HEK293 (cell line): ENCODE results near the gene SFXN2.

Source experiments
- GLIS1 ChIP-seq: fragments of 450-650 bp; formaldehyde crosslinking; IDR thresholded peaks from 2 replicates; pipeline ENCODE4 v1.5.1; 2016; ENCODE audit warnings: missing biosample characterization, missing genetic modification characterization
- KLF8 ChIP-seq: fragments of 450-650 bp; formaldehyde crosslinking; IDR thresholded peaks from 2 replicates; pipeline ENCODE4 v1.5.1; 2016; ENCODE audit warnings: missing biosample characterization, missing genetic modification characterization
- OVOL3 ChIP-seq: fragments of 450-650 bp; formaldehyde crosslinking; IDR thresholded peaks from 2 replicates; pipeline ENCODE4 v1.5.1; 2016; ENCODE audit warnings: missing biosample characterization, missing genetic modification characterization
- WT1 ChIP-seq: fragments of 450-650 bp; formaldehyde crosslinking; IDR thresholded peaks from 2 replicates; pipeline ENCODE4 v1.5.1; 2016; ENCODE audit warnings: missing biosample characterization, missing genetic modification characterization
- ZBTB8A ChIP-seq: fragments of 450-650 bp; formaldehyde crosslinking; IDR thresholded peaks from 2 replicates; pipeline ENCODE4 v1.5.1; 2016; ENCODE audit warnings: missing biosample characterization, missing genetic modification characterization
- ZEB2 ChIP-seq: fragments of 450-650 bp; formaldehyde crosslinking; IDR thresholded peaks from 2 replicates; pipeline ENCODE4 v1.5.1; 2016; ENCODE audit warnings: missing biosample characterization, missing genetic modification characterization
- ZFP3 ChIP-seq: fragments of 450-650 bp; formaldehyde crosslinking; IDR thresholded peaks from 2 replicates; pipeline ENCODE4 v1.5.1; 2016; ENCODE audit warnings: low read depth, missing biosample characterization, missing genetic modification characterization
- ZNF175 ChIP-seq: fragments of 450-650 bp; formaldehyde crosslinking; IDR thresholded peaks from 2 replicates; pipeline ENCODE4 v1.5.1; 2016; ENCODE audit warnings: missing biosample characterization, missing genetic modification characterization
- ZNF202 ChIP-seq: fragments of 450-650 bp; formaldehyde crosslinking; IDR thresholded peaks from 2 replicates; pipeline ENCODE4 v1.5.1; 2016; ENCODE audit warnings: missing biosample characterization, missing genetic modification characterization, borderline replicate concordance
- ZNF24 ChIP-seq: fragments of 450-650 bp; formaldehyde crosslinking; IDR thresholded peaks from 2 replicates; pipeline ENCODE4 v1.5.1; 2016; ENCODE audit warnings: missing biosample characterization, missing genetic modification characterization
- ZNF248 ChIP-seq: fragments of 450-650 bp; formaldehyde crosslinking; IDR thresholded peaks from 2 replicates; pipeline ENCODE4 v1.5.1; 2017; ENCODE audit warnings: missing biosample characterization, missing genetic modification characterization
- ZNF266 ChIP-seq: fragments of 450-650 bp; formaldehyde crosslinking; IDR thresholded peaks from 2 replicates; pipeline ENCODE4 v1.5.1; 2016; ENCODE audit warnings: missing biosample characterization, missing genetic modification characterization, low read depth
- ZNF521 ChIP-seq: fragments of 450-650 bp; formaldehyde crosslinking; IDR thresholded peaks from 2 replicates; pipeline ENCODE4 v1.5.1; 2017; ENCODE audit warnings: missing biosample characterization, mild to moderate bottlenecking, missing genetic modification characterization
- ZNF530 ChIP-seq: fragments of 450-650 bp; formaldehyde crosslinking; IDR thresholded peaks from 2 replicates; pipeline ENCODE4 v1.5.1; 2016; ENCODE audit warnings: low read depth, missing biosample characterization, missing genetic modification characterization
- ZNF621 ChIP-seq: fragments of 450-650 bp; formaldehyde crosslinking; IDR thresholded peaks from 2 replicates; pipeline ENCODE4 v1.5.1; 2017; ENCODE audit warnings: missing biosample characterization, missing genetic modification characterization
- ZNF654 ChIP-seq: fragments of 450-650 bp; formaldehyde crosslinking; IDR thresholded peaks from 2 replicates; pipeline ENCODE4 v1.5.1; 2016; ENCODE audit warnings: low read depth, missing biosample characterization, missing genetic modification characterization
- ZNF664 ChIP-seq: fragments of 450-650 bp; formaldehyde crosslinking; IDR thresholded peaks from 2 replicates; pipeline ENCODE4 v1.5.1; 2016; ENCODE audit warnings: missing biosample characterization, missing genetic modification characterization
- TF ChIP-seq, protein P1 (sequence below): fragments of 450-650 bp; formaldehyde crosslinking; IDR thresholded peaks from 2 replicates; pipeline ENCODE4 v1.5.1; 2016; ENCODE audit warnings: missing biosample characterization, missing genetic modification characterization
- TF ChIP-seq, protein P2 (sequence below): fragments of 450-650 bp; formaldehyde crosslinking; IDR thresholded peaks from 2 replicates; pipeline ENCODE4 v1.5.1; 2016; ENCODE audit warnings: missing biosample characterization, missing genetic modification characterization, borderline replicate concordance
- TF ChIP-seq, protein P3 (sequence below): fragments of 450-650 bp; formaldehyde crosslinking; IDR thresholded peaks from 2 replicates; pipeline ENCODE4 v1.5.1; 2016; ENCODE audit warnings: missing biosample characterization, missing genetic modification characterization, low read depth
- TF ChIP-seq, protein P4 (sequence below): fragments of 450-650 bp; formaldehyde crosslinking; IDR thresholded peaks from 2 replicates; pipeline ENCODE4 v1.5.1; 2017; ENCODE audit warnings: missing biosample characterization, missing genetic modification characterization
- TF ChIP-seq, protein P5 (sequence below): fragments of 450-650 bp; formaldehyde crosslinking; IDR thresholded peaks from 2 replicates; pipeline ENCODE4 v1.5.1; 2016; ENCODE audit warnings: missing biosample characterization, missing genetic modification characterization
- TF ChIP-seq, protein P6 (sequence below): fragments of 450-650 bp; formaldehyde crosslinking; IDR thresholded peaks from 2 replicates; pipeline ENCODE4 v1.5.1; 2016; ENCODE audit warnings: missing biosample characterization, missing genetic modification characterization
- TF ChIP-seq, protein P7 (sequence below): fragments of 450-650 bp; formaldehyde crosslinking; conservative IDR thresholded peaks from 2 replicates; pipeline ENCODE4 v1.5.1; 2016; ENCODE audit warnings: low read depth, missing biosample characterization, missing genetic modification characterization

Gene SFXN2

DNA sequence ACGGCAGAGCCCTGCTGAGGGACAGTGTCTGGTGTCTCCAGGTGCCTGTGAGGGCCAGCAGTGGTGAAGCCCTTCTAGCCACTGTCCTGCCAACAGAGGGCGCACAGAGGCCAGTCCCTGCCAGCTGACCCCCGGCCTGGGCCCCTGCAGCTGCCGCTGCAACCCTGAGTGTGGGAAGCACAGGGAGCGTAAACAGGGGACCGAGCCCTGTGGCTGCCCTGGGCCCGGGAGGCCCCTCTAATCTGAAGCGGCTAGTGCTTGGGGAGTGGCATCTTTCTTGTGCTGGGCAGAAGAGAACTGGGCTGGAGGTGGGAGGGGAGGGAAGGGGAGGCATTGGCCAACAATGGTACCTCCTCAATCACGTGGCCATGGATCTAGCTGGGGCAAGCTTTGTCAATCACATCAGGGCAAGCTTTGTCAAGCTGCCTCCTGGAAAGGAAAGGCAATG lies 35.6 kb upstream of the SFXN2 start (continued):
- TF ChIP-seq, protein P1, sequence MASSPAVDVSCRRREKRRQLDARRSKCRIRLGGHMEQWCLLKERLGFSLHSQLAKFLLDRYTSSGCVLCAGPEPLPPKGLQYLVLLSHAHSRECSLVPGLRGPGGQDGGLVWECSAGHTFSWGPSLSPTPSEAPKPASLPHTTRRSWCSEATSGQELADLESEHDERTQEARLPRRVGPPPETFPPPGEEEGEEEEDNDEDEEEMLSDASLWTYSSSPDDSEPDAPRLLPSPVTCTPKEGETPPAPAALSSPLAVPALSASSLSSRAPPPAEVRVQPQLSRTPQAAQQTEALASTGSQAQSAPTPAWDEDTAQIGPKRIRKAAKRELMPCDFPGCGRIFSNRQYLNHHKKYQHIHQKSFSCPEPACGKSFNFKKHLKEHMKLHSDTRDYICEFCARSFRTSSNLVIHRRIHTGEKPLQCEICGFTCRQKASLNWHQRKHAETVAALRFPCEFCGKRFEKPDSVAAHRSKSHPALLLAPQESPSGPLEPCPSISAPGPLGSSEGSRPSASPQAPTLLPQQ (tag by site-specific recombination) = peak; percentile 52; the same call in 1 of the 2 replicates
- TF ChIP-seq, protein P2, sequence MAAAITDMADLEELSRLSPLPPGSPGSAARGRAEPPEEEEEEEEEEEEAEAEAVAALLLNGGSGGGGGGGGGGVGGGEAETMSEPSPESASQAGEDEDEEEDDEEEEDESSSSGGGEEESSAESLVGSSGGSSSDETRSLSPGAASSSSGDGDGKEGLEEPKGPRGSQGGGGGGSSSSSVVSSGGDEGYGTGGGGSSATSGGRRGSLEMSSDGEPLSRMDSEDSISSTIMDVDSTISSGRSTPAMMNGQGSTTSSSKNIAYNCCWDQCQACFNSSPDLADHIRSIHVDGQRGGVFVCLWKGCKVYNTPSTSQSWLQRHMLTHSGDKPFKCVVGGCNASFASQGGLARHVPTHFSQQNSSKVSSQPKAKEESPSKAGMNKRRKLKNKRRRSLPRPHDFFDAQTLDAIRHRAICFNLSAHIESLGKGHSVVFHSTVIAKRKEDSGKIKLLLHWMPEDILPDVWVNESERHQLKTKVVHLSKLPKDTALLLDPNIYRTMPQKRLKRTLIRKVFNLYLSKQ (tag by site-specific recombination) = no peak
- TF ChIP-seq ZNF248 (no peak), ZFP3 (tag by site-specific recombination) (no peak), ZNF530 (tag by site-specific recombination) (no peak), ZNF266 (tag by site-specific recombination) (no peak), ZNF521 (tag by site-specific recombination) (no peak), ZEB2 (tag by site-specific recombination) (peak; percentile 29; the same call in 1 of the 2 replicates), ZNF654 (tag by site-specific recombination) (peak; percentile 52), ZNF664 (tag by site-specific recombination) (no peak), GLIS1 (tag by site-specific recombination) (peak; percentile 71), ZNF202 (tag by site-specific recombination) (no peak), OVOL3 (tag by site-specific recombination) (no peak), ZNF24 (tag by site-specific recombination) (no peak), ZBTB8A (peak; percentile 37; the same call in 1 of the 2 replicates), WT1 (tag by site-specific recombination) (0 out of 2 replicates have a peak, but pooled peaks have one; percentile 19), ZNF621 (tag by site-specific recombination) (no peak), ZNF175 (tag by site-specific recombination) (no peak), KLF8 (tag by site-specific recombination) (no peak)
- TF ChIP-seq, protein P3, sequence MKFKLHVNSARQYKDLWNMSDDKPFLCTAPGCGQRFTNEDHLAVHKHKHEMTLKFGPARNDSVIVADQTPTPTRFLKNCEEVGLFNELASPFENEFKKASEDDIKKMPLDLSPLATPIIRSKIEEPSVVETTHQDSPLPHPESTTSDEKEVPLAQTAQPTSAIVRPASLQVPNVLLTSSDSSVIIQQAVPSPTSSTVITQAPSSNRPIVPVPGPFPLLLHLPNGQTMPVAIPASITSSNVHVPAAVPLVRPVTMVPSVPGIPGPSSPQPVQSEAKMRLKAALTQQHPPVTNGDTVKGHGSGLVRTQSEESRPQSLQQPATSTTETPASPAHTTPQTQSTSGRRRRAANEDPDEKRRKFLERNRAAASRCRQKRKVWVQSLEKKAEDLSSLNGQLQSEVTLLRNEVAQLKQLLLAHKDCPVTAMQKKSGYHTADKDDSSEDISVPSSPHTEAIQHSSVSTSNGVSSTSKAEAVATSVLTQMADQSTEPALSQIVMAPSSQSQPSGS (tag by site-specific recombination) = no peak
- TF ChIP-seq, protein P4, sequence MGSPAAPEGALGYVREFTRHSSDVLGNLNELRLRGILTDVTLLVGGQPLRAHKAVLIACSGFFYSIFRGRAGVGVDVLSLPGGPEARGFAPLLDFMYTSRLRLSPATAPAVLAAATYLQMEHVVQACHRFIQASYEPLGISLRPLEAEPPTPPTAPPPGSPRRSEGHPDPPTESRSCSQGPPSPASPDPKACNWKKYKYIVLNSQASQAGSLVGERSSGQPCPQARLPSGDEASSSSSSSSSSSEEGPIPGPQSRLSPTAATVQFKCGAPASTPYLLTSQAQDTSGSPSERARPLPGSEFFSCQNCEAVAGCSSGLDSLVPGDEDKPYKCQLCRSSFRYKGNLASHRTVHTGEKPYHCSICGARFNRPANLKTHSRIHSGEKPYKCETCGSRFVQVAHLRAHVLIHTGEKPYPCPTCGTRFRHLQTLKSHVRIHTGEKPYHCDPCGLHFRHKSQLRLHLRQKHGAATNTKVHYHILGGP (tag by site-specific recombination) = no peak
- TF ChIP-seq, protein P5, sequence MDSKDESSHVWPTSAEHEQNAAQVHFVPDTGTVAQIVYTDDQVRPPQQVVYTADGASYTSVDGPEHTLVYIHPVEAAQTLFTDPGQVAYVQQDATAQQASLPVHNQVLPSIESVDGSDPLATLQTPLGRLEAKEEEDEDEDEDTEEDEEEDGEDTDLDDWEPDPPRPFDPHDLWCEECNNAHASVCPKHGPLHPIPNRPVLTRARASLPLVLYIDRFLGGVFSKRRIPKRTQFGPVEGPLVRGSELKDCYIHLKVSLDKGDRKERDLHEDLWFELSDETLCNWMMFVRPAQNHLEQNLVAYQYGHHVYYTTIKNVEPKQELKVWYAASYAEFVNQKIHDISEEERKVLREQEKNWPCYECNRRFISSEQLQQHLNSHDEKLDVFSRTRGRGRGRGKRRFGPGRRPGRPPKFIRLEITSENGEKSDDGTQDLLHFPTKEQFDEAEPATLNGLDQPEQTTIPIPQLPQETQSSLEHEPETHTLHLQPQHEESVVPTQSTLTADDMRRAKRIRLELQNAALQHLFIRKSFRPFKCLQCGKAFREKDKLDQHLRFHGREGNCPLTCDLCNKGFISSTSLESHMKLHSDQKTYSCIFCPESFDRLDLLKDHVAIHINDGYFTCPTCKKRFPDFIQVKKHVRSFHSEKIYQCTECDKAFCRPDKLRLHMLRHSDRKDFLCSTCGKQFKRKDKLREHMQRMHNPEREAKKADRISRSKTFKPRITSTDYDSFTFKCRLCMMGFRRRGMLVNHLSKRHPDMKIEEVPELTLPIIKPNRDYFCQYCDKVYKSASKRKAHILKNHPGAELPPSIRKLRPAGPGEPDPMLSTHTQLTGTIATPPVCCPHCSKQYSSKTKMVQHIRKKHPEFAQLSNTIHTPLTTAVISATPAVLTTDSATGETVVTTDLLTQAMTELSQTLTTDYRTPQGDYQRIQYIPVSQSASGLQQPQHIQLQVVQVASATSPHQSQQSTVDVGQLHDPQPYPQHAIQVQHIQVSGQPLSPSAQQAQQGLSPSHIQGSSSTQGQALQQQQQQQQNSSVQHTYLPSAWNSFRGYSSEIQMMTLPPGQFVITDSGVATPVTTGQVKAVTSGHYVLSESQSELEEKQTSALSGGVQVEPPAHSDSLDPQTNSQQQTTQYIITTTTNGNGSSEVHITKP (tag by site-specific recombination) = peak; percentile 97
- TF ChIP-seq, protein P6, sequence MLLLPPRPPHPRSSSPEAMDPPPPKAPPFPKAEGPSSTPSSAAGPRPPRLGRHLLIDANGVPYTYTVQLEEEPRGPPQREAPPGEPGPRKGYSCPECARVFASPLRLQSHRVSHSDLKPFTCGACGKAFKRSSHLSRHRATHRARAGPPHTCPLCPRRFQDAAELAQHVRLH (tag by site-specific recombination) = no peak
- TF ChIP-seq, protein P7, sequence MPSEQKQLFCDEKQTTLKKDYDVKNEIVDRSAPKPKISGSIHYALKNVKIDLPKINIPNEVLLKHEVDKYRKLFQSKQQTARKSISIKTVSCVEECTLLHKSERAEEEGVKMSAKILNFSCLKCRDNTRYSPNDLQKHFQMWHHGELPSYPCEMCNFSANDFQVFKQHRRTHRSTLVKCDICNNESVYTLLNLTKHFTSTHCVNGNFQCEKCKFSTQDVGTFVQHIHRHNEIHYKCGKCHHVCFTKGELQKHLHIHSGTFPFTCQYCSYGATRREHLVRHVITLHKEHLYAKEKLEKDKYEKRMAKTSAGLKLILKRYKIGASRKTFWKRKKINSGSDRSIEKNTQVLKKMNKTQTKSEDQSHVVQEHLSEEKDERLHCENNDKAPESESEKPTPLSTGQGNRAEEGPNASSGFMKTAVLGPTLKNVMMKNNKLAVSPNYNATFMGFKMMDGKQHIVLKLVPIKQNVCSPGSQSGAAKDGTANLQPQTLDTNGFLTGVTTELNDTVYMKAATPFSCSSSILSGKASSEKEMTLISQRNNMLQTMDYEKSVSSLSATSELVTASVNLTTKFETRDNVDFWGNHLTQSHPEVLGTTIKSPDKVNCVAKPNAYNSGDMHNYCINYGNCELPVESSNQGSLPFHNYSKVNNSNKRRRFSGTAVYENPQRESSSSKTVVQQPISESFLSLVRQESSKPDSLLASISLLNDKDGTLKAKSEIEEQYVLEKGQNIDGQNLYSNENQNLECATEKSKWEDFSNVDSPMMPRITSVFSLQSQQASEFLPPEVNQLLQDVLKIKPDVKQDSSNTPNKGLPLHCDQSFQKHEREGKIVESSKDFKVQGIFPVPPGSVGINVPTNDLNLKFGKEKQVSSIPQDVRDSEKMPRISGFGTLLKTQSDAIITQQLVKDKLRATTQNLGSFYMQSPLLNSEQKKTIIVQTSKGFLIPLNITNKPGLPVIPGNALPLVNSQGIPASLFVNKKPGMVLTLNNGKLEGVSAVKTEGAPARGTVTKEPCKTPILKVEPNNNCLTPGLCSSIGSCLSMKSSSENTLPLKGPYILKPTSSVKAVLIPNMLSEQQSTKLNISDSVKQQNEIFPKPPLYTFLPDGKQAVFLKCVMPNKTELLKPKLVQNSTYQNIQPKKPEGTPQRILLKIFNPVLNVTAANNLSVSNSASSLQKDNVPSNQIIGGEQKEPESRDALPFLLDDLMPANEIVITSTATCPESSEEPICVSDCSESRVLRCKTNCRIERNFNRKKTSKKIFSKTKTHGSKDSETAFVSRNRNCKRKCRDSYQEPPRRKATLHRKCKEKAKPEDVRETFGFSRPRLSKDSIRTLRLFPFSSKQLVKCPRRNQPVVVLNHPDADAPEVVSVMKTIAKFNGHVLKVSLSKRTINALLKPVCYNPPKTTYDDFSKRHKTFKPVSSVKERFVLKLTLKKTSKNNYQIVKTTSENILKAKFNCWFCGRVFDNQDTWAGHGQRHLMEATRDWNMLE (tag by site-specific recombination) = no peak
